ENCODE data around the gene MXRA7.

GRCh38 chr17:76689859-76690258 lies 20.9 kb downstream of the MXRA7 start:
- TF ChIP-seq CTCF (IDR thresholded peaks at IDR 0.05) (no peak), POLR2A (IDR thresholded peaks at IDR 0.05) (no peak)
